HG03045 (cell line): Measurements from ENCODE around the gene SHE.
A peak's percentile ranks its signal among the peaks of the same experiment; 100 is the strongest.

Source experiments
- ATAC-seq: cut with Tn5 transposase; IDR thresholded peaks from one replicate; pipeline ENCODE4 v1.9.1; 2021; ENCODE audit warnings: mild to moderate bottlenecking, moderate library complexity; ENCODE audit not compliant: unreplicated experiment

SHE gene

GRCh38 chr1:154453161-154453560 lies 49.1 kb downstream of the SHE start:
- ATAC-seq, result no peak

- ATAC-seq, result no peak
Observed at GRCh38 chr1:154448331-154448811, 53.8 kb downstream of the SHE start.

GRCh38 chr1:154446789-154447188 lies 55.4 kb downstream of the SHE start:
- ATAC-seq, result no peak

GRCh38 chr1:154446292-154446691 lies 55.9 kb downstream of the SHE start:
- ATAC-seq, result no peak

- peak; percentile 56 for ATAC-seq
Observed at GRCh38 chr1:154445040-154445472, 57.2 kb downstream of the SHE start.

- no peak for ATAC-seq
Observed at GRCh38 chr1:154443274-154444013, 58.8 kb downstream of the SHE start.

GRCh38 chr1:154442006-154442740 lies 60.0 kb downstream of the SHE start:
- no peak for ATAC-seq

- ATAC-seq, result no peak
Observed at GRCh38 chr1:154441241-154441888, 60.8 kb downstream of the SHE start.

GRCh38 chr1:154440036-154440804 lies 62.0 kb downstream of the SHE start:
- ATAC-seq, result no peak

- ATAC-seq, result no peak
Observed at GRCh38 chr1:154436433-154436832, 65.8 kb downstream of the SHE start.

- no peak for ATAC-seq
Observed at GRCh38 chr1:154435599-154436200, 66.5 kb downstream of the SHE start.

GRCh38 chr1:154434346-154435085 lies 67.7 kb downstream of the SHE start:
- no peak for ATAC-seq

- ATAC-seq, result no peak
Observed at GRCh38 chr1:154433161-154433764, 68.9 kb downstream of the SHE start.

GRCh38 chr1:154431586-154432373 lies 70.4 kb downstream of the SHE start:
- ATAC-seq, result no peak

- ATAC-seq, result no peak
Observed at GRCh38 chr1:154430903-154431302, 71.3 kb downstream of the SHE start.

GRCh38 chr1:154429841-154430611 lies 72.2 kb downstream of the SHE start:
- ATAC-seq, result no peak
